ENCODE results near the gene AEN. TPM values are rescaled to one million over a fixed set of nuclear protein-coding genes. Genes with fewer than 3 reads are reported as not detected.

Gene AEN
- total RNA-seq, 1 experiment from 2014 or later = 36.2 TPM

DNA sequence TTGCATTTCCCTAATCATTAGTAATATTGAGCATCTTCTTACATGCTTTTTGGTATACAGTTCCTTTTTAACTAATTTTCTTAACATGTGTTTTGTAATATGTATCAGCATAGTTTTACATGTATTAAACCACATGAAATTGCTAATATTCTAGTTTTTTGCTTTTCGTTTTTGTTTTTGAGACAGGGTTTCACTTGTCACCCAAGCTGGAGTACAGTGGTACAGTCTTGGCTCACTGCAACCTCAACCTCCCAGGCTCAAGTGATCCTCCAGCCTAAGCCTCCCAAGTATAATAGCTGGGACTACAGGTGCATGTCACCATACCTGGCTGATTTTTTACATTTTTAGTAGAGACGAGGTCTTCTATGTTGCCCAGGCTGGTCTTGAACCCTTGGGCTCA lies 13.3 kb downstream of the AEN start:
- intact Hi-C loops (cut with micrococcal nuclease) = no loop called here
- no peak overlapping the region for H3K4me3 ChIP-seq (replicated peaks in 1 of 2; ENCODE audit: low read depth in 1 of 2, low read length in 2 of 2)
- no peaks in the 10 kb centered on the region for H3K9me3 ChIP-seq (ENCODE audit: control insufficient read depth in 1 of 2, insufficient read depth in 1 of 2, low read depth in 1 of 2, low read length in 2 of 2)
- H3K9me2 ChIP-seq (ENCODE audit: insufficient read depth) = no peaks in the 10 kb centered on the region
- TF ChIP-seq EGR1 (IDR thresholded peaks at IDR 0.05; ENCODE audit: low read depth) = no peak
- no peak for TF ChIP-seq SP1 (IDR thresholded peaks at IDR 0.05; ENCODE audit: low read depth)
- TF ChIP-seq, protein P1, sequence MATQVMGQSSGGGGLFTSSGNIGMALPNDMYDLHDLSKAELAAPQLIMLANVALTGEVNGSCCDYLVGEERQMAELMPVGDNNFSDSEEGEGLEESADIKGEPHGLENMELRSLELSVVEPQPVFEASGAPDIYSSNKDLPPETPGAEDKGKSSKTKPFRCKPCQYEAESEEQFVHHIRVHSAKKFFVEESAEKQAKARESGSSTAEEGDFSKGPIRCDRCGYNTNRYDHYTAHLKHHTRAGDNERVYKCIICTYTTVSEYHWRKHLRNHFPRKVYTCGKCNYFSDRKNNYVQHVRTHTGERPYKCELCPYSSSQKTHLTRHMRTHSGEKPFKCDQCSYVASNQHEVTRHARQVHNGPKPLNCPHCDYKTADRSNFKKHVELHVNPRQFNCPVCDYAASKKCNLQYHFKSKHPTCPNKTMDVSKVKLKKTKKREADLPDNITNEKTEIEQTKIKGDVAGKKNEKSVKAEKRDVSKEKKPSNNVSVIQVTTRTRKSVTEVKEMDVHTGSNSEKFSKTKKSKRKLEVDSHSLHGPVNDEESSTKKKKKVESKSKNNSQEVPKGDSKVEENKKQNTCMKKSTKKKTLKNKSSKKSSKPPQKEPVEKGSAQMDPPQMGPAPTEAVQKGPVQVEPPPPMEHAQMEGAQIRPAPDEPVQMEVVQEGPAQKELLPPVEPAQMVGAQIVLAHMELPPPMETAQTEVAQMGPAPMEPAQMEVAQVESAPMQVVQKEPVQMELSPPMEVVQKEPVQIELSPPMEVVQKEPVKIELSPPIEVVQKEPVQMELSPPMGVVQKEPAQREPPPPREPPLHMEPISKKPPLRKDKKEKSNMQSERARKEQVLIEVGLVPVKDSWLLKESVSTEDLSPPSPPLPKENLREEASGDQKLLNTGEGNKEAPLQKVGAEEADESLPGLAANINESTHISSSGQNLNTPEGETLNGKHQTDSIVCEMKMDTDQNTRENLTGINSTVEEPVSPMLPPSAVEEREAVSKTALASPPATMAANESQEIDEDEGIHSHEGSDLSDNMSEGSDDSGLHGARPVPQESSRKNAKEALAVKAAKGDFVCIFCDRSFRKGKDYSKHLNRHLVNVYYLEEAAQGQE (IDR thresholded peaks at IDR 0.05; ENCODE audit: low read depth) = no peak
- TF ChIP-seq, protein P2, sequence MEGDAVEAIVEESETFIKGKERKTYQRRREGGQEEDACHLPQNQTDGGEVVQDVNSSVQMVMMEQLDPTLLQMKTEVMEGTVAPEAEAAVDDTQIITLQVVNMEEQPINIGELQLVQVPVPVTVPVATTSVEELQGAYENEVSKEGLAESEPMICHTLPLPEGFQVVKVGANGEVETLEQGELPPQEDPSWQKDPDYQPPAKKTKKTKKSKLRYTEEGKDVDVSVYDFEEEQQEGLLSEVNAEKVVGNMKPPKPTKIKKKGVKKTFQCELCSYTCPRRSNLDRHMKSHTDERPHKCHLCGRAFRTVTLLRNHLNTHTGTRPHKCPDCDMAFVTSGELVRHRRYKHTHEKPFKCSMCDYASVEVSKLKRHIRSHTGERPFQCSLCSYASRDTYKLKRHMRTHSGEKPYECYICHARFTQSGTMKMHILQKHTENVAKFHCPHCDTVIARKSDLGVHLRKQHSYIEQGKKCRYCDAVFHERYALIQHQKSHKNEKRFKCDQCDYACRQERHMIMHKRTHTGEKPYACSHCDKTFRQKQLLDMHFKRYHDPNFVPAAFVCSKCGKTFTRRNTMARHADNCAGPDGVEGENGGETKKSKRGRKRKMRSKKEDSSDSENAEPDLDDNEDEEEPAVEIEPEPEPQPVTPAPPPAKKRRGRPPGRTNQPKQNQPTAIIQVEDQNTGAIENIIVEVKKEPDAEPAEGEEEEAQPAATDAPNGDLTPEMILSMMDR (IDR thresholded peaks at IDR 0.05 in 2 of 3, conservative IDR thresholded peaks at IDR 0.05 in 1 of 3; ENCODE audit: borderline replicate concordance in 1 of 3, insufficient read depth in 1 of 3, low read depth in 2 of 3, low read length in 2 of 3) = no peak
- no peak for TF ChIP-seq POLR2A (IDR thresholded peaks at IDR 0.05; ENCODE audit: borderline replicate concordance, extremely low read depth, insufficient read depth, insufficient read length)
- TF ChIP-seq ZNF274 (IDR thresholded peaks at IDR 0.05; ENCODE audit: low read depth, low read length) = no peak
- TF ChIP-seq YY1 (IDR thresholded peaks at IDR 0.05; ENCODE audit: extremely low read depth, insufficient replicate concordance, low read depth, low read length) = no peak
- TF ChIP-seq SRF (IDR thresholded peaks at IDR 0.05; ENCODE audit: low read depth) = no peak
- no peak for TF ChIP-seq EZH2phosphoT487 (IDR thresholded peaks at IDR 0.05; ENCODE audit: borderline replicate concordance)
- peaks cover 35 to 45% of the 10 kb centered on the region in 2 experiments for H3K4me1 ChIP-seq (ENCODE audit: control insufficient read depth in 1 of 2, insufficient read depth in 2 of 2, low read length in 2 of 2)
- no peak overlapping the region for H2AFZ ChIP-seq (ENCODE audit: low read depth, low read length, poor library complexity, severe bottlenecking)
- H3K27ac ChIP-seq (ENCODE audit: low read depth, low read length) = no peak overlapping the region
- ChIA-PET CTCF (no interaction called here), POLR2A (interaction anchor here (2.1 kb wide), 1 partner anchor 13 kb away, joined by 6 read pairs; the partner anchor contains the start of gene AEN), RAD21 (ENCODE audit: low non-redundant PET in 1 of 2, low total read pairs in 2 of 2, uncharacterized antibody in 2 of 2, unreplicated experiment in 2 of 2) (no interaction called here)
- no peak overlapping the region for H3K4me2 ChIP-seq (ENCODE audit: low read length)
- no peaks in the 10 kb centered on the region for H3K27me3 ChIP-seq (ENCODE audit: insufficient read depth, low read length)
- H4K20me1 ChIP-seq (ENCODE audit: insufficient read depth) = peaks cover 6% of the 10 kb centered on the region; the same call in 1 of the 2 replicates
- BruUV-seq (replicated peaks) = no TSS peak
- H3K79me2 ChIP-seq (ENCODE audit: insufficient read depth, low read length) = peaks cover 28% of the 10 kb centered on the region
- ATAC-seq (no peak), DNase-seq (ENCODE audit: low read depth, low spot score) (no peak)
- peaks cover 10 to 32% of the 10 kb centered on the region in 2 experiments; a peak in 3 of 4 replicates for H3K36me3 ChIP-seq (ENCODE audit: control insufficient read depth in 1 of 2, insufficient read depth in 2 of 2, low read length in 2 of 2)
- H3K9ac ChIP-seq (ENCODE audit: low read length) = no peak overlapping the region
